Bronchial epithelial cell (primary cell): Measurements from ENCODE around the gene MINDY4. TPM values are rescaled to one million over a fixed set of nuclear protein-coding genes. Genes with fewer than 3 reads are reported as not detected.

Experiments used
- DNase-seq: peaks from one replicate; pipeline ENCODE4 v3.0.0-alpha.2; 2010; ENCODE audit warnings: low read depth
- FAIRE-seq: peaks from 2 replicates; lab custom pipeline; 2011; peaks lifted over from hg19 to GRCh38; lab: Jason Lieb, UNC
- H3K27me3 ChIP-seq: 2 replicates; pipeline ENCODE4 v1.5.1; 2011; ENCODE audit warnings: low read length; ENCODE audit not compliant: control insufficient read depth, insufficient read depth
- H3K36me3 ChIP-seq: 2 replicates; pipeline ENCODE4 v1.5.1; 2011; ENCODE audit warnings: low read length; ENCODE audit not compliant: control insufficient read depth, insufficient read depth
- H3K4me3 ChIP-seq: 2 replicates; pipeline ENCODE4 v1.5.1; 2011; ENCODE audit warnings: mild to moderate bottlenecking, low read depth, low read length, control low read depth
- total RNA-seq: library from RNA; depleted of rRNA; stranded (reverse); fragments of >200 nt; gene quantifications from 2 replicates; pipeline ENCODE4 v1.2.1, GENCODE V29; 2014
- TF ChIP-seq, protein P1 (sequence below): IDR thresholded peaks from 2 replicates; pipeline ENCODE4 v1.5.1; 2011; ENCODE audit warnings: mild to moderate bottlenecking, moderate library complexity, low read length, control low read depth, inconsistent platforms; ENCODE audit not compliant: insufficient read depth, severe bottlenecking

The MINDY4 gene
- total RNA-seq, 1 donor from 2014 or later = 1.1 TPM

DNA sequence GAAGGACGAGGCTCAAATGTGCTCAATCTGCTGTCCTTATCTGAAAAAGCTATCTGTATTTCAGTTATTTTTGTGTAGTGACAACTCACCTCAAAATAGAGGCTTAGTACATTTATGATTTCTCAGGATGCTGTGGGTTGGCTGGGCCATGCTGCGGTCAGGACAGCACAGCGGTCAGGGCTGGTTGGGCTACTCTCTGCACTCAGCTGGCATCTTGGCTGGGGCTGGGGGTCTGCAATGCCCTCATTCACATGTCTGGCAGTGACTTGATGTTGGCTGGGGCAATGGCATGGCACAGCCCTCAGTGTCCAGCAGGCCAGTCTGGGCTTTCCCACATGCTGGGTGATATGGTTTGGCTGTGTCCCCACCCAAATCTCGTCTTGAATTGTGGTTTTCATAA lies 34.9 kb upstream of the MINDY4 start:
- no peaks in the 10 kb centered on the region for H3K27me3 ChIP-seq
- TF ChIP-seq, protein P1, sequence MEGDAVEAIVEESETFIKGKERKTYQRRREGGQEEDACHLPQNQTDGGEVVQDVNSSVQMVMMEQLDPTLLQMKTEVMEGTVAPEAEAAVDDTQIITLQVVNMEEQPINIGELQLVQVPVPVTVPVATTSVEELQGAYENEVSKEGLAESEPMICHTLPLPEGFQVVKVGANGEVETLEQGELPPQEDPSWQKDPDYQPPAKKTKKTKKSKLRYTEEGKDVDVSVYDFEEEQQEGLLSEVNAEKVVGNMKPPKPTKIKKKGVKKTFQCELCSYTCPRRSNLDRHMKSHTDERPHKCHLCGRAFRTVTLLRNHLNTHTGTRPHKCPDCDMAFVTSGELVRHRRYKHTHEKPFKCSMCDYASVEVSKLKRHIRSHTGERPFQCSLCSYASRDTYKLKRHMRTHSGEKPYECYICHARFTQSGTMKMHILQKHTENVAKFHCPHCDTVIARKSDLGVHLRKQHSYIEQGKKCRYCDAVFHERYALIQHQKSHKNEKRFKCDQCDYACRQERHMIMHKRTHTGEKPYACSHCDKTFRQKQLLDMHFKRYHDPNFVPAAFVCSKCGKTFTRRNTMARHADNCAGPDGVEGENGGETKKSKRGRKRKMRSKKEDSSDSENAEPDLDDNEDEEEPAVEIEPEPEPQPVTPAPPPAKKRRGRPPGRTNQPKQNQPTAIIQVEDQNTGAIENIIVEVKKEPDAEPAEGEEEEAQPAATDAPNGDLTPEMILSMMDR = no peak
- FAIRE-seq (no peak), DNase-seq (no peak)
- H3K36me3 ChIP-seq = no peaks in the 10 kb centered on the region
- no peak overlapping the region for H3K4me3 ChIP-seq

DNA sequence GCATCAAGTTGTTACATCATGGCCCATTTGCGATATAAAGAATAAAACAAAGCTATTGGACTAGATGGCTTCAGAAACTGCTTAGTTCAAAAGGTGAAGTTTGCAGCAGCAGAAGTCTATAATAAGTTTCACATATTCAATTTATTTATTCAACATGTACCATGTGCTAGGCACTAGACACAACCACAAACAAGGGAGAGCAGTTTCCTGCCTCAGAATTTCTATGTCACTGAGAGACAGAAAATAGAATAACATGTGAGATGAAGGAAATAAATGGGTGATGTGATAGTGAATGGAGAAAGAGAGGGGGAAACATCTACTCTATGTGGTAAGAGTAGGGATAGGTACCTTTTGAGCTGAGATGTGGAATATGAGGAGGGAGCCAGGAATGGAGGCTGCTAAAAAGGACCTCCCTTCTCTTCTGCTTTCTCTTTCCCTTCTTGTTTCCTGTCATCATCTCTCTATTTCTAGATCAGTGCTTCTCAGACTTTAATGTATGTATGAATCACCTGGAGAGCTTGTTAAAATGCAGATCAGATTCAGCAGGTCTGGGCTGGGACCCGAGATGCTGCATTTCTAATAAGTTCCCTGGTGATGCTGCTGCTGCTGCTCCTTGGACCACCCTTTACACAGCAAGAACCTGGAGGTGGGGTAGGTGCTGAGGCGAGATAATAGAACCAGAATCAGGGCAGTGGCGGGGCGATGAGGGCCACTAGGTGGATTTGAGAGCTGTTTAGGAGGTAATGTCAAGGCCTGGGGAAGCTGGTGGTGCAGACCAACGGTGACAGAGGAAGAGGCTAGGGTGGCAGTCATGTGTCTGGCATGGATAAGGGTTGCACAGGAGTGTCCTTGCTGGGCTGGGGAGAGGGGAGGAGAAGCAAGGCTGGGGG lies 32.9 kb upstream of the MINDY4 start:
- DNase-seq (no peak), FAIRE-seq (no peak)
- Histone ChIP-seq H3K27me3 (no peaks in the 10 kb centered on the region), H3K4me3 (no peak overlapping the region), H3K36me3 (no peaks in the 10 kb centered on the region)
- TF ChIP-seq, protein P1 = no peak

DNA sequence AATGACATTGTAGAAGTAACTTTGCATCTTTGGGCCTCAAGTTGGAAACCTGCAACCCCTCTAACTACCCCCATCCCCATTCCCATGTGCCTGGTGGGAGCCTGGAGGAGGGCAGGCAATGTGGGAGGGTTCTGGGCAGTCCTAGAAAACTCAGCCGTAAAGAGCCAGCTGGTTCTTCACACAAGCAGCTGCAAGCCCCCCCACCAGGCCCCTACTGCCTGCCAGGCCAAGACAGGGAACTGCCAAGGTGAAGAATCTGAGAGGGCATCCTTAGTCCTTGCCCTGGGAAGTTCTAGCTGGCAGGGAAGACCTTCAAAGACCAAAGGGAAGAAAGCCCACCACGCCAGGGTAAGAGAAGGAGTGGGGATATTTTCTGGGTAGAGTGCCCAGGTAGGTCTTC lies 31.5 kb upstream of the MINDY4 start:
- DNase-seq (no peak), FAIRE-seq (no peak)
- TF ChIP-seq, protein P1 = no peak
- Histone ChIP-seq H3K4me3 (no peak overlapping the region), H3K36me3 (no peaks in the 10 kb centered on the region), H3K27me3 (no peaks in the 10 kb centered on the region)

DNA sequence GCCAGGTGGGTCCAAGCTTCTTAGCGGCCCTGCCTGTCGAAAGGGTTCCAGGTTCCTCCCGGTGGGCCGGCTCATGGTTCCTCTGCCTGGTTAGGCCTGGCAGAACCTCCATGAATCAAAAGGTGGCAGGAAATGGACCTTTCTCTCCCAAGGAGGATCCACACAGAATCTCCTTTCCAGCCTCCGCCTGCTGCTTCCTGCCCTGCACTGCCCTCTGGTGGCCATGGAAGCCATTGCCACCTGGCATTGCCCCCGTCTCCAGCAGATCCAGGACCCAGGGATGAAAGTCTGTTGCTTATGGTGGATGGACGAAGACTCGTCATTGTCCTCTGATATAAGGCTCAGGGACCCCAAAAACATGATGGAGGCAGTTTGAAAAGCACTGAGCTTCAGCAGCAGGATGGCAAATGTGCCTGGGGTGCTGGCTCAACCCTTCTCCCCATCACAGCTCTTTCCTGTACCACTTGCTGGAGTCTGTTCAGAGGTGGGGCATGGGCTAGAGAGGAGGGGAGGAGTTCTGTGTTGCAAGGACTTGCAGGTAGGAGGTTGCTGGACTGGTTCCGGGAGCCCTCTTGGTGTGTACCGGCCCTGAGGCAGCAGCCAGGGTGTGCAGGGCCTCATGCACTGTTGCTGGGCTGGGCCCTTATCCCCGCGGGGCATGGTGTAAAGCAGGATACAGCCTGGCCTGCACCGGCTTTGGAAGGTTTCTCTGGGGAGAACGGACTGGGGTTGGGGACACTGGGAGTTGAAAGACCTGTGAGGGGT lies 30.6 kb upstream of the MINDY4 start:
- TF ChIP-seq, protein P1 = peak; percentile 98
- FAIRE-seq (peak; percentile 13), DNase-seq (peak; percentile 59)
- H3K27me3 ChIP-seq = no peaks in the 10 kb centered on the region
- no peaks in the 10 kb centered on the region for H3K36me3 ChIP-seq
- H3K4me3 ChIP-seq = no peak overlapping the region

DNA sequence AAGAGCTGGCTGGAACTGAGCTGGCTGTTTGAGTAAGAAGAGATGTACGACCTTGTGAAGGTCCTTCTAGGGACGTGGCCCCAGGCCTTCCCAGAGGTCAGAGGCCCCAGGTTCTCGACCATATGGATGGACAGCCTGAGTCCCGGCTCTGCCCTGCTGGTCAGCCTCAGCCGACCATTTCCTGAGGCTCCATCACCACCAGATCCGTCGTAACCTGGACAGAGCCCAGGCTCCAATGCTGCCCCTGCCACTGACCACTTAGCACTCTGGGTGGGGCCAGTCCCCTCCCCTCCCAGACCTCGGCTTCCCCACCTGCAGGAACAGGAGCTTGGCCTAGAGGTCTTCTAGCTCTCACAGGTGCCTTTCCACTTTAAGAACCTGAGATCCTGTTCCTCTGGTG lies 29.9 kb upstream of the MINDY4 start:
- FAIRE-seq = no peak
- no peaks in the 10 kb centered on the region for H3K36me3 ChIP-seq
- DNase-seq = no peak
- H3K4me3 ChIP-seq = no peak overlapping the region
- H3K27me3 ChIP-seq = no peaks in the 10 kb centered on the region
- TF ChIP-seq, protein P1 = no peak
